ENCODE results near the gene SYNGR1.

SYNGR1 gene

GRCh38 chr22:39395936-39396796, 46.4 kb downstream of the SYNGR1 start:
- no peak for DNase-seq (ENCODE audit: low read depth)
- TF ChIP-seq, protein P1, sequence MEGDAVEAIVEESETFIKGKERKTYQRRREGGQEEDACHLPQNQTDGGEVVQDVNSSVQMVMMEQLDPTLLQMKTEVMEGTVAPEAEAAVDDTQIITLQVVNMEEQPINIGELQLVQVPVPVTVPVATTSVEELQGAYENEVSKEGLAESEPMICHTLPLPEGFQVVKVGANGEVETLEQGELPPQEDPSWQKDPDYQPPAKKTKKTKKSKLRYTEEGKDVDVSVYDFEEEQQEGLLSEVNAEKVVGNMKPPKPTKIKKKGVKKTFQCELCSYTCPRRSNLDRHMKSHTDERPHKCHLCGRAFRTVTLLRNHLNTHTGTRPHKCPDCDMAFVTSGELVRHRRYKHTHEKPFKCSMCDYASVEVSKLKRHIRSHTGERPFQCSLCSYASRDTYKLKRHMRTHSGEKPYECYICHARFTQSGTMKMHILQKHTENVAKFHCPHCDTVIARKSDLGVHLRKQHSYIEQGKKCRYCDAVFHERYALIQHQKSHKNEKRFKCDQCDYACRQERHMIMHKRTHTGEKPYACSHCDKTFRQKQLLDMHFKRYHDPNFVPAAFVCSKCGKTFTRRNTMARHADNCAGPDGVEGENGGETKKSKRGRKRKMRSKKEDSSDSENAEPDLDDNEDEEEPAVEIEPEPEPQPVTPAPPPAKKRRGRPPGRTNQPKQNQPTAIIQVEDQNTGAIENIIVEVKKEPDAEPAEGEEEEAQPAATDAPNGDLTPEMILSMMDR (IDR thresholded peaks at IDR 0.05; ENCODE audit: control insufficient read depth, extremely low read depth, insufficient read depth) = no peak
- H3K4me3 ChIP-seq (ENCODE audit: low read depth, low read length) = no peak overlapping the region

DNA sequence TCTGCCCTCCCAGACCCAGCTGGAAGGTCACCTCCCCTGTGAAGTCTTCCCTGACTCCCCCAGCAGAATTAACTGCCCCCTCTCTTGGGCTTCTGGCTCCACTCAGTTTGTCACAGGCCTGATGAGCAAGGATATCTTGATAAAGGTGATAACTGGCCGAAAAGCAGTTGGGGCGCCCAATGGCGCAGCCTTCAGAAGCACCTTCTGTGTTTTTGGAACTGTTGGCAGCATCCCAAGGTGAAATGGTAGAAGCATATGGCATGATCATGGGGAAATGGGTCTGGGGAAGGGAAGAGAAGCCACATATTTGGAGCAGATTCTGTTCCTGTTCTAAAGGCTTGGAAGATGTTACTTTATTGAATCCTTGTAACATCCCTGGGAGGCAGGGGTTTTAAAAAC, 47.0 kb downstream of the SYNGR1 start:
- DNase-seq (ENCODE audit: low read depth) = no peak
- H3K4me3 ChIP-seq (ENCODE audit: low read depth, low read length) = no peak overlapping the region
- TF ChIP-seq, protein P1 (IDR thresholded peaks at IDR 0.05; ENCODE audit: control insufficient read depth, extremely low read depth, insufficient read depth) = no peak

DNA sequence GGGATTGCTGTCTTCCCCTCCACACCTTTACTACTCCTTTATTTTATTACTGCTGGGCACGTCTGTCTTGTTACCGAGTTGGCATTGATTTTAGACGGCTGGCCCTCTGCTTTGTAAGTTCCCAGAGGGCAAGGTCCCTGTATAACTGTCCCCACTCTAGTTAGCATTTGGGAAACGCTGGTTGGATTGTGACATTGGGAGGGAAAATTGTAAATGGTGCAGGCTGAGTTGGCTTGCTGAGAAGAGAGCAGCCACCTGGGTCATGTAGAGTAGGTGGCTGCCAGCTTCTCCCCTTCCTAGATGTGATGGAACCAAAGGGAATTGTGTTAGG, 51.5 kb downstream of the SYNGR1 start:
- DNase-seq (ENCODE audit: low read depth) = no peak
- TF ChIP-seq, protein P1 (IDR thresholded peaks at IDR 0.05; ENCODE audit: control insufficient read depth, extremely low read depth, insufficient read depth) = no peak
- no peak overlapping the region for H3K4me3 ChIP-seq (ENCODE audit: low read depth, low read length)

GRCh38 chr22:39405346-39406085, 55.7 kb downstream of the SYNGR1 start:
- no peak overlapping the region for H3K4me3 ChIP-seq (ENCODE audit: low read depth, low read length)
- TF ChIP-seq, protein P1 (IDR thresholded peaks at IDR 0.05; ENCODE audit: control insufficient read depth, extremely low read depth, insufficient read depth) = no peak
- no peak for DNase-seq (ENCODE audit: low read depth)

- DNase-seq (ENCODE audit: low read depth) = no peak
- TF ChIP-seq, protein P1 (IDR thresholded peaks at IDR 0.05; ENCODE audit: control insufficient read depth, extremely low read depth, insufficient read depth) = no peak
- no peak overlapping the region for H3K4me3 ChIP-seq (ENCODE audit: low read depth, low read length)
Observed at GRCh38 chr22:39408173-39408572, 58.4 kb downstream of the SYNGR1 start.

DNA sequence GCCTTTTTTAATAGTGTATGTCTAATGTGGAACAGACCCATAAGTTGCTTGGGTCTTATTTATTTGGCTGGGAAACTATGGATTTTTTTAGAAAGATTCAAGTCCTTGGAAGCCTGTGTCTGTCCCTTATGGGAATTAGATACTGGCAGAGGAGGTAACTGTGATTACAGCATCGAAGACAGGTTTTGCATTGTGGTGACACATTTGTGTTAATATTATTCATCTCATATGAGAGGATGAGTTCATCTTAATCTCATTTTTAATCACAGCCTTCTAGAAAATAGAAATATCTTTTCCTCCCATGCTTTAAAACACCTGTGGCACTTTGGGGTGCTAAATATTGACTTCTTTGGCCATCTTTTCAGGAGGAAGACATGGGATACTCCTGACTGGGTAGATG, 59.0 kb downstream of the SYNGR1 start:
- no peak for DNase-seq (ENCODE audit: low read depth)
- TF ChIP-seq, protein P1 (IDR thresholded peaks at IDR 0.05; ENCODE audit: control insufficient read depth, extremely low read depth, insufficient read depth) = no peak
- H3K4me3 ChIP-seq (ENCODE audit: low read depth, low read length) = no peak overlapping the region
